ENCODE data around the gene RGS10.

Gene RGS10

GRCh38 chr10:119526621-119527592, 15.6 kb downstream of the RGS10 start:
- no peak overlapping the region for H3K27ac ChIP-seq (ENCODE audit: low read depth, low read length, severe bottlenecking)
- no peaks in the 10 kb centered on the region for H3K9me3 ChIP-seq (ENCODE audit: control insufficient read depth, low read length)
- WGBS, 2 experiments (ENCODE audit: insufficient coverage in 2 of 2), result 73 to 80% methylated on average over 17 to 18 of the region's 18 CpGs

GRCh38 chr10:119526149-119526548, 16.4 kb downstream of the RGS10 start:
- WGBS, 2 experiments (ENCODE audit: insufficient coverage in 2 of 2), result no CpG with 5 or more reads among the region's 1 CpG

More at GRCh38 chr10:119526621-119527592, 15.6 kb downstream of the RGS10 start:
- Histone ChIP-seq H3K4me1 (ENCODE audit: control insufficient read depth, insufficient read depth, low read length, poor library complexity, severe bottlenecking) (peaks cover 12% of the 10 kb centered on the region), H3K4me3 (ENCODE audit: extremely low read depth, insufficient read depth, low read length, poor library complexity, severe bottlenecking) (no peak overlapping the region), H3K36me3 (ENCODE audit: control insufficient read depth, insufficient read depth, low read length) (peaks cover 11% of the 10 kb centered on the region)

GRCh38 chr10:119525116-119525515, 17.4 kb downstream of the RGS10 start:
- H3K27ac ChIP-seq (ENCODE audit: low read depth, low read length, severe bottlenecking), result no peak overlapping the region
- H3K36me3 ChIP-seq (ENCODE audit: control insufficient read depth, insufficient read depth, low read length), result peaks cover 11% of the 10 kb centered on the region
- H3K4me1 ChIP-seq (ENCODE audit: control insufficient read depth, insufficient read depth, low read length, poor library complexity, severe bottlenecking), result peaks cover 27% of the 10 kb centered on the region
- no peak overlapping the region for H3K4me3 ChIP-seq (ENCODE audit: extremely low read depth, insufficient read depth, low read length, poor library complexity, severe bottlenecking)
- H3K9me3 ChIP-seq (ENCODE audit: control insufficient read depth, low read length), result no peaks in the 10 kb centered on the region
- WGBS, 2 experiments (ENCODE audit: insufficient coverage in 2 of 2), result 90 to 94% methylated on average over 4 to 5 of the region's 5 CpGs

More at GRCh38 chr10:119526149-119526548, 16.4 kb downstream of the RGS10 start:
- no peak overlapping the region for H3K27ac ChIP-seq (ENCODE audit: low read depth, low read length, severe bottlenecking)
- peaks cover 16% of the 10 kb centered on the region for H3K4me1 ChIP-seq (ENCODE audit: control insufficient read depth, insufficient read depth, low read length, poor library complexity, severe bottlenecking)
- H3K36me3 ChIP-seq (ENCODE audit: control insufficient read depth, insufficient read depth, low read length), result peaks cover 11% of the 10 kb centered on the region
- H3K4me3 ChIP-seq (ENCODE audit: extremely low read depth, insufficient read depth, low read length, poor library complexity, severe bottlenecking), result no peak overlapping the region
- H3K9me3 ChIP-seq (ENCODE audit: control insufficient read depth, low read length), result no peaks in the 10 kb centered on the region

GRCh38 chr10:119524720-119525070, 17.8 kb downstream of the RGS10 start:
- WGBS, 2 experiments (ENCODE audit: insufficient coverage in 2 of 2), result 100% methylated on average over 1 to 3 of the region's 13 CpGs
- peaks cover 11% of the 10 kb centered on the region for H3K36me3 ChIP-seq (ENCODE audit: control insufficient read depth, insufficient read depth, low read length)
- H3K4me1 ChIP-seq (ENCODE audit: control insufficient read depth, insufficient read depth, low read length, poor library complexity, severe bottlenecking), result peaks cover 31% of the 10 kb centered on the region
- no peaks in the 10 kb centered on the region for H3K9me3 ChIP-seq (ENCODE audit: control insufficient read depth, low read length)
- H3K4me3 ChIP-seq (ENCODE audit: extremely low read depth, insufficient read depth, low read length, poor library complexity, severe bottlenecking), result no peak overlapping the region
- no peak overlapping the region for H3K27ac ChIP-seq (ENCODE audit: low read depth, low read length, severe bottlenecking)

- 87 to 96% methylated on average over 14 to 15 of the region's 19 CpGs for WGBS, 2 experiments (ENCODE audit: insufficient coverage in 2 of 2)
- no peak overlapping the region for H3K4me3 ChIP-seq (ENCODE audit: extremely low read depth, insufficient read depth, low read length, poor library complexity, severe bottlenecking)
- no peak overlapping the region for H3K27ac ChIP-seq (ENCODE audit: low read depth, low read length, severe bottlenecking)
- peaks cover 36% of the 10 kb centered on the region for H3K4me1 ChIP-seq (ENCODE audit: control insufficient read depth, insufficient read depth, low read length, poor library complexity, severe bottlenecking)
- H3K36me3 ChIP-seq (ENCODE audit: control insufficient read depth, insufficient read depth, low read length), result peaks cover 11% of the 10 kb centered on the region
- no peaks in the 10 kb centered on the region for H3K9me3 ChIP-seq (ENCODE audit: control insufficient read depth, low read length)
These were observed 18.4 kb downstream of the RGS10 start for GRCh38 chr10:119523895-119524719.

GRCh38 chr10:119522747-119523426, 19.6 kb downstream of the RGS10 start:
- H3K36me3 ChIP-seq (ENCODE audit: control insufficient read depth, insufficient read depth, low read length), result peaks cover 11% of the 10 kb centered on the region
- peaks cover 45% of the 10 kb centered on the region for H3K4me1 ChIP-seq (ENCODE audit: control insufficient read depth, insufficient read depth, low read length, poor library complexity, severe bottlenecking)
- H3K27ac ChIP-seq (ENCODE audit: low read depth, low read length, severe bottlenecking), result no peak overlapping the region
- 86 to 92% methylated on average over 7 of the region's 11 CpGs for whole genome bisulfite sequencing, 2 experiments (ENCODE audit: insufficient coverage in 2 of 2)
- H3K4me3 ChIP-seq (ENCODE audit: extremely low read depth, insufficient read depth, low read length, poor library complexity, severe bottlenecking), result no peak overlapping the region
- no peaks in the 10 kb centered on the region for H3K9me3 ChIP-seq (ENCODE audit: control insufficient read depth, low read length)

- Histone ChIP-seq H3K27ac (ENCODE audit: low read depth, low read length, severe bottlenecking) (peak overlapping the region; percentile 72), H3K4me1 (ENCODE audit: control insufficient read depth, insufficient read depth, low read length, poor library complexity, severe bottlenecking) (peaks cover 57% of the 10 kb centered on the region), H3K4me3 (ENCODE audit: extremely low read depth, insufficient read depth, low read length, poor library complexity, severe bottlenecking) (no peak overlapping the region), H3K9me3 (ENCODE audit: control insufficient read depth, low read length) (no peaks in the 10 kb centered on the region), H3K36me3 (ENCODE audit: control insufficient read depth, insufficient read depth, low read length) (peaks cover 11% of the 10 kb centered on the region)
- 66 to 100% methylated on average over 3 to 4 of the region's 6 CpGs for WGBS, 2 experiments (ENCODE audit: insufficient coverage in 2 of 2)
These were observed 20.9 kb downstream of the RGS10 start for GRCh38 chr10:119521443-119522204.

GRCh38 chr10:119520283-119520682, 22.2 kb downstream of the RGS10 start:
- peaks cover 13% of the 10 kb centered on the region for H3K36me3 ChIP-seq (ENCODE audit: control insufficient read depth, insufficient read depth, low read length)
- no peak overlapping the region for H3K4me3 ChIP-seq (ENCODE audit: extremely low read depth, insufficient read depth, low read length, poor library complexity, severe bottlenecking)
- peaks cover 70% of the 10 kb centered on the region for H3K4me1 ChIP-seq (ENCODE audit: control insufficient read depth, insufficient read depth, low read length, poor library complexity, severe bottlenecking)
- WGBS, 2 experiments (ENCODE audit: insufficient coverage in 2 of 2), result 89 to 97% methylated on average over 3 to 5 of the region's 16 CpGs
- H3K27ac ChIP-seq (ENCODE audit: low read depth, low read length, severe bottlenecking), result no peak overlapping the region
- H3K9me3 ChIP-seq (ENCODE audit: control insufficient read depth, low read length), result no peaks in the 10 kb centered on the region

GRCh38 chr10:119518936-119519335, 23.6 kb downstream of the RGS10 start:
- Histone ChIP-seq H3K27ac (ENCODE audit: low read depth, low read length, severe bottlenecking) (no peak overlapping the region), H3K4me3 (ENCODE audit: extremely low read depth, insufficient read depth, low read length, poor library complexity, severe bottlenecking) (no peak overlapping the region), H3K9me3 (ENCODE audit: control insufficient read depth, low read length) (no peaks in the 10 kb centered on the region), H3K36me3 (ENCODE audit: control insufficient read depth, insufficient read depth, low read length) (peaks cover 14% of the 10 kb centered on the region), H3K4me1 (ENCODE audit: control insufficient read depth, insufficient read depth, low read length, poor library complexity, severe bottlenecking) (peaks cover 75% of the 10 kb centered on the region)
- WGBS, 2 experiments (ENCODE audit: insufficient coverage in 2 of 2), result 78 to 84% methylated on average over 10 of the region's 10 CpGs

GRCh38 chr10:119518176-119518575, 24.3 kb downstream of the RGS10 start:
- Histone ChIP-seq H3K4me3 (ENCODE audit: extremely low read depth, insufficient read depth, low read length, poor library complexity, severe bottlenecking) (no peak overlapping the region), H3K4me1 (ENCODE audit: control insufficient read depth, insufficient read depth, low read length, poor library complexity, severe bottlenecking) (peaks cover 75% of the 10 kb centered on the region), H3K9me3 (ENCODE audit: control insufficient read depth, low read length) (no peaks in the 10 kb centered on the region), H3K27ac (ENCODE audit: low read depth, low read length, severe bottlenecking) (peak overlapping the region; percentile 16), H3K36me3 (ENCODE audit: control insufficient read depth, insufficient read depth, low read length) (peaks cover 15% of the 10 kb centered on the region)
- WGBS, 2 experiments (ENCODE audit: insufficient coverage in 2 of 2), result 98 to 99% methylated on average over 7 to 8 of the region's 9 CpGs

All from mesodermal cell (in vitro differentiated cells).